Measurements from ENCODE around the gene CELF4.
"Not testable (repeated sequence)": the region's sequence is repeated elsewhere in the genome, so short reads cannot be mapped to it uniquely, and the experiment has no call there.

- TF ChIP-seq EZH2phosphoT487 (IDR thresholded peaks at IDR 0.05; ENCODE audit: insufficient read depth, low read depth); EZH2 (IDR thresholded peaks at IDR 0.05; ENCODE audit: insufficient read depth, poor library complexity, severe bottlenecking): not testable (repeated sequence)
Measured at GRCh38 chr18:37461329-37461728, 104.3 kb downstream of the CELF4 start.

Measured in GM23248 (cell line).